HL-60 (cell line): ENCODE measurements around the gene TBC1D21.

Experiments
- DNase-seq, 2 experiments: peaks; one replicate each; pipeline ENCODE4 v3.0.0-alpha.2; 2010 to 2020; ENCODE audit warnings: low read depth in 1 of 2, low spot score in 1 of 2
- H3K27ac ChIP-seq: fragments of 250-450 bp; sonication (Bioruptor Pico); replicated peaks from 2 replicates; pipeline ENCODE4 v1.5.1; 2020; ENCODE audit warnings: mild to moderate bottlenecking, moderate library complexity
- H3K27me3 ChIP-seq: fragments of 250-450 bp; sonication (Bioruptor Pico); 2 replicates; pipeline ENCODE4 v1.5.1; 2021; ENCODE audit warnings: mild to moderate bottlenecking, moderate library complexity; ENCODE audit not compliant: insufficient read depth, poor library complexity, severe bottlenecking
- H3K4me3 ChIP-seq: replicated peaks from 2 replicates; pipeline ENCODE4 v1.5.1; 2011; ENCODE audit warnings: mild to moderate bottlenecking, control low read depth, low read length; ENCODE audit not compliant: insufficient read depth
- CTCF ChIP-seq: IDR thresholded peaks from one replicate; pipeline ENCODE4 v1.5.1; 2011; ENCODE audit warnings: low read length, control low read depth, inconsistent platforms; ENCODE audit not compliant: insufficient read depth
- GABPA ChIP-seq: IDR thresholded peaks from 2 replicates; pipeline ENCODE4 v1.6.1; 2012; ENCODE audit warnings: low read depth
- POLR2AphosphoS5 ChIP-seq: IDR thresholded peaks from 2 replicates; pipeline ENCODE4 v1.6.1; 2012; ENCODE audit warnings: low read depth
- REST ChIP-seq: IDR thresholded peaks from 2 replicates; pipeline ENCODE4 v1.6.1; 2012; ENCODE audit warnings: low read depth; ENCODE audit not compliant: insufficient replicate concordance
- SPI1 ChIP-seq: IDR thresholded peaks from 2 replicates; pipeline ENCODE4 v1.6.1; 2012; ENCODE audit warnings: low read depth, mild to moderate bottlenecking, borderline replicate concordance

TBC1D21 gene

DNA sequence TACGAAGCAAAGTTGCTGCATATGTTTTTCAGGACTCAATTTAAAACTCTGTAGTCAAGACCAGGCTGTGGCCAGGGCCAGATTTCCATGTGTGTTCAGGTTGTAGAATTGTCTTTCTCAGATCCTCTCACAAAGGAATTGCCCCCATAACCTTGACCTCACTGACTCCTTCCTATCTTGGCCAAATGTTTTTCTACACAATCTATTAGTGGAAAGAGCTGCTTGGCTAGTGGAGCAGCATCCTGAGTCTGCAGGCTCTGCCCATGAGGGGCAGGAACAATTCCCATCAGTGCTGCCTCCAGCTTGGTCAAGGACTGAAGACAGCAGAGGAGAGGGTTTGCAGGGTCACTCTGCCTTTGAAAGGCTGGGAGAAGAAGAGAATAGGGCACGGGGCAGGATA, 6.9 kb upstream of the TBC1D21 start:
- no peak for DNase-seq
- Histone ChIP-seq H3K27me3 (peaks cover 19% of the 10 kb centered on the region), H3K27ac (no peak overlapping the region), H3K4me3 (no peak overlapping the region)
- TF ChIP-seq SPI1 (no peak), REST (no peak), CTCF (no peak), GABPA (no peak), POLR2AphosphoS5 (no peak)

GRCh38 chr15:73866881-73867410, 6.4 kb upstream of the TBC1D21 start:
- no peak for TF ChIP-seq GABPA
- no peak for TF ChIP-seq SPI1
- TF ChIP-seq CTCF = no peak
- TF ChIP-seq POLR2AphosphoS5 = no peak
- no peak overlapping the region for H3K27ac ChIP-seq
- peaks cover 17% of the 10 kb centered on the region for H3K27me3 ChIP-seq
- no peak for DNase-seq
- no peak overlapping the region for H3K4me3 ChIP-seq

- no peak overlapping the region for H3K4me3 ChIP-seq
Observed at GRCh38 chr15:73867426-73867825, 5.9 kb upstream of the TBC1D21 start.

More at GRCh38 chr15:73867426-73867825, 5.9 kb upstream of the TBC1D21 start:
- DNase-seq = no peak
- no peak for TF ChIP-seq GABPA
- TF ChIP-seq REST = no peak
- no peak for TF ChIP-seq POLR2AphosphoS5
- TF ChIP-seq CTCF = no peak
- no peak for TF ChIP-seq SPI1
- no peak overlapping the region for H3K27ac ChIP-seq
- peaks cover 21% of the 10 kb centered on the region for H3K27me3 ChIP-seq
